Measurements from ENCODE around the gene ZNF264.

DNA sequence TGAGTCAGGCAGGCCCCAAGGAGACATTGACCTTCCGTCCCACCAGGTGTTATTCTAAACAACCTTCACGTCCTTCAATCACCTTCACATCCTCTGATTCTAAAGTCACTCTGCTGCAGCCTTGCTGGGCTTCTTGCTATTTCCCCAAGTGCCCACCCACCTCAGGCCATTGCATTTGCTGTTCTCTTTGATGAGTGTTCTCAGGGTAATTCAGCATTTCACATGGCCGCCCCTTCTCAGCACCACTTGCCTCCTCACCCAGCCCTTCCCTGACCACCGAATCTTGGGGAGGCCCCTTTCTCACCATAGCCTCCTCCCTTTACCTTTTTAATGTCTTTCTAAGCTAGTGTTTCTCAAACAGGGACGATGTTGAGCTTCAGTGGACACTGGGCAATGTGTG lies 53.8 kb downstream of the ZNF264 start:
- TF ChIP-seq CTCF (IDR thresholded peaks at IDR 0.05): no peak
- TF ChIP-seq POLR2A (IDR thresholded peaks at IDR 0.05): no peak
- TF ChIP-seq POLR2AphosphoS5 (IDR thresholded peaks at IDR 0.05): no peak
- no peak for TF ChIP-seq EP300 (IDR thresholded peaks at IDR 0.05)

Data from suprapubic skin (tissue), 4 donors.